OCI-LY1 (cell line): ENCODE measurements around the gene LAMA4.

ENCODE experiments used
- CTCF ChIP-seq: fragments of 200-600 bp; sonication (generic), shearing (Covaris generic); IDR thresholded peaks from 2 replicates; pipeline ENCODE4 v1.5.1; 2017; ENCODE audit warnings: mild to moderate bottlenecking, antibody characterized with exemption, low read length, moderate library complexity, mixed read lengths
- EZH2 ChIP-seq: fragments of 200-600 bp; sonication (generic), shearing (Covaris generic); IDR thresholded peaks from 2 replicates; pipeline ENCODE4 v1.8.0; 2017; ENCODE audit warnings: borderline replicate concordance, mixed run types, mild to moderate bottlenecking, antibody characterized with exemption, low read length, moderate library complexity, mixed read lengths

GRCh38 chr6:112087916-112088315 lies 166.5 kb downstream of the LAMA4 start:
- TF ChIP-seq CTCF (no peak), EZH2 (no peak)
